ENCODE data around the gene TSEN2.

The TSEN2 gene

GRCh38 chr3:12486916-12487315, 2.6 kb downstream of the TSEN2 start:
- DNase-seq = no peak
- no peaks in the 10 kb centered on the region for H3K27me3 Mint-ChIP-seq
- ATAC-seq (replicated peaks) = no peak
- peaks cover 18 to 26% of the 10 kb centered on the region in 2 donors for H3K4me1 Mint-ChIP-seq (ENCODE audit: low read depth in 2 of 2)
- no peak overlapping the region for H3K27ac Mint-ChIP-seq
- no peaks in the 10 kb centered on the region for H3K9me3 Mint-ChIP-seq
- peak overlapping the region in 1 of 2 donors; percentile 52 for H3K4me3 Mint-ChIP-seq
- peaks cover 30% of the 10 kb centered on the region for H3K36me3 Mint-ChIP-seq (ENCODE audit: insufficient read depth)

DNA sequence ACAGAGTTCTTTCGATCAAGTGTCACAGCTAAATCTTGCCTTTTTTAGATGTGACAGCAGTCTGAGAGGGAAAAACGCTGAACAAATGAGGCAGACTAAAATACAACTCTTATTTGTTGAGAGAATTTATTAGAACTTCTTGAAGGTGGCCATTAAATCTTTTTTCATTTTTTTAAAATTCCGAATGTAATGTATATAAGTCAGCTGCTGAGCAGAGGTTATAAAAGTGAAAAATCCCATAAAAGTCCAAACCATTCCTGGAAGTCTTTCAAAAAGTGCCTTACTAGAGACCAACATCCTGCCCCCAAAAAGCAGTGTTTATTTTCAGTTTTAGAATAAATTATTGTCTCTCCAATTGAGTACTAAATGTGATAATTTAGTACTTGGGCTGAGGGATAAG, 3.1 kb downstream of the TSEN2 start:
- no peak overlapping the region for H3K4me3 Mint-ChIP-seq
- no peaks in the 10 kb centered on the region for H3K27me3 Mint-ChIP-seq
- peaks cover 30% of the 10 kb centered on the region for H3K36me3 Mint-ChIP-seq (ENCODE audit: insufficient read depth)
- H3K9me3 Mint-ChIP-seq = no peaks in the 10 kb centered on the region
- no peak for ATAC-seq (replicated peaks)
- DNase-seq = no peak
- no peak overlapping the region for H3K27ac Mint-ChIP-seq
- peaks cover 18 to 26% of the 10 kb centered on the region in 2 donors for H3K4me1 Mint-ChIP-seq (ENCODE audit: low read depth in 2 of 2)

DNA sequence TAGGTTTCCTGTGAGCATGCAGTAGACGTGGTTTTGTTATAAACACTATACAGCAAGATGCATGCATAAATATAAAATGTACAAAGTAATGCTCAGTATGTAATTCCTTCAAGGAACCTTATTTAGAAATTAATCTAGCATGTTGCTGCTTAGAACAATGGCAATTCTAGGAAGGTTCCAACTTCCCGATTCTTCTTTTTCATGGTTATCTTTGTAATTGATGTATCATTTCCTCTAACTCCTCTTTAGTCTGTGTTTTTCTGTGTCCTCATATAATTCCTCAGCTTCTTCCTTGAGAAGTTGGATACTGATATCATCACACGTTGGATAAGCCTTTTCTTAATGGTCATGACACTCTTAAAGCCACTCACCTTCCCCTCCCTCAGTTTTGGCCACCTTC, 3.5 kb downstream of the TSEN2 start:
- Mint-ChIP-seq H3K27me3 (no peaks in the 10 kb centered on the region), H3K4me3 (no peak overlapping the region), H3K9me3 (no peaks in the 10 kb centered on the region), H3K4me1 (ENCODE audit: low read depth in 2 of 2) (peaks cover 18 to 26% of the 10 kb centered on the region in 2 donors), H3K36me3 (ENCODE audit: insufficient read depth) (peaks cover 29% of the 10 kb centered on the region), H3K27ac (no peak overlapping the region)
- no peak for DNase-seq
- no peak for ATAC-seq (replicated peaks)

GRCh38 chr3:12489368-12489767, 5.1 kb downstream of the TSEN2 start:
- Mint-ChIP-seq H3K36me3 (ENCODE audit: insufficient read depth) (peaks cover 20% of the 10 kb centered on the region), H3K4me3 (no peak overlapping the region), H3K27ac (no peak overlapping the region), H3K9me3 (no peaks in the 10 kb centered on the region), H3K4me1 (ENCODE audit: low read depth in 2 of 2) (peaks cover 8 to 16% of the 10 kb centered on the region in 2 donors), H3K27me3 (no peaks in the 10 kb centered on the region)
- DNase-seq = no peak
- no peak for ATAC-seq (replicated peaks)

DNA sequence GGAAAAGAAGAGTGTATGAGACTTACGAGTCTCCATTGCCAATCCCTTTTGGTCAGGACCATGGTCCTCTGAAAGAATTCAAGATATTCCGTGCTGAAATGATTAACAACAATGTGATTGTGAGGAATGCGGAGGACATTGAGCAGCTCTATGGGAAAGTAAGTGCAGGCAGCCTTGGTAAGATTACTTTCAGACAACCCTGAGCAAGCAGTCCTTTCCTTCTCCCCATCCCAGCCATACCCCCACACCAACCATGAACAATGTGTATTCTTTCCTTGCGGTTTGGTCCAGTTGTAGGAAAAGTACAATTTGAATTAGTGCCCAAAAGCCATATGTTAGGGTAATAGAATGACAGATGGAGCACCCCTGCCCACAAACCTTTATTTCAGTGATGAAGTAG, 5.6 kb downstream of the TSEN2 start:
- Mint-ChIP-seq H3K27me3 (no peaks in the 10 kb centered on the region), H3K27ac (no peak overlapping the region), H3K36me3 (ENCODE audit: insufficient read depth) (peaks cover 16% of the 10 kb centered on the region), H3K4me3 (no peak overlapping the region), H3K4me1 (ENCODE audit: low read depth in 2 of 2) (peaks cover 4 to 11% of the 10 kb centered on the region in 2 donors), H3K9me3 (no peaks in the 10 kb centered on the region)
- ATAC-seq (replicated peaks) (no peak), DNase-seq (no peak)

- no peak for ATAC-seq (replicated peaks)
- no peaks in the 10 kb centered on the region for H3K27me3 Mint-ChIP-seq
- peaks cover 0 to 8% of the 10 kb centered on the region in 2 donors for H3K4me1 Mint-ChIP-seq (ENCODE audit: low read depth in 2 of 2)
- H3K36me3 Mint-ChIP-seq (ENCODE audit: insufficient read depth) = peaks cover 15% of the 10 kb centered on the region
- no peak for DNase-seq
- H3K27ac Mint-ChIP-seq = no peak overlapping the region
- no peaks in the 10 kb centered on the region for H3K9me3 Mint-ChIP-seq
- H3K4me3 Mint-ChIP-seq = no peak overlapping the region
These were observed 6.3 kb downstream of the TSEN2 start for GRCh38 chr3:12490547-12490946.

GRCh38 chr3:12495749-12496452, 11.6 kb downstream of the TSEN2 start:
- no peaks in the 10 kb centered on the region for H3K9me3 Mint-ChIP-seq
- no peak for DNase-seq

DNA sequence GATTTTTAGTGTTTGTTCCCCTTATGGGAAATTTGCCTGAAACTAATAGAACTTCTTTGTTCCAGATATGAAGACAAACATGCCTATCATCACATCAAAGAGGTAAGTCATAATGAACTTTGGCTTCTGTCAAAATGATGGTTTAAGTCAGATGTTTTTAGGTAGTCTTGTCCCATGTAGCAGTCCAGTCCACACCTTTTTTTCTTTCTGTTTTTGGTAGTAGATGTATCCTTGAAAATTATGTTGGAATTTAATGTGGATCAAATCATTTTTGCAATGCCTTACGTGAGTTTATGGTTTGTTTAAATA, 12.1 kb downstream of the TSEN2 start:
- no peaks in the 10 kb centered on the region for H3K4me1 Mint-ChIP-seq (ENCODE audit: low read depth in 2 of 2)
- H3K4me3 Mint-ChIP-seq = no peak overlapping the region
- no peaks in the 10 kb centered on the region for H3K27me3 Mint-ChIP-seq
- peak overlapping the region in 1 of 2 donors; percentile 53 for H3K27ac Mint-ChIP-seq
- no peak for ATAC-seq (replicated peaks)
- peaks cover 6% of the 10 kb centered on the region for H3K36me3 Mint-ChIP-seq (ENCODE audit: insufficient read depth)
- H3K9me3 Mint-ChIP-seq = no peaks in the 10 kb centered on the region
- DNase-seq = no peak

More at GRCh38 chr3:12495749-12496452, 11.6 kb downstream of the TSEN2 start:
- Mint-ChIP-seq H3K4me1 (ENCODE audit: low read depth in 2 of 2) (no peaks in the 10 kb centered on the region), H3K27ac (no peak overlapping the region), H3K4me3 (no peak overlapping the region), H3K27me3 (no peaks in the 10 kb centered on the region), H3K36me3 (ENCODE audit: insufficient read depth) (peaks cover 11% of the 10 kb centered on the region)
- no peak for ATAC-seq (replicated peaks)

DNA sequence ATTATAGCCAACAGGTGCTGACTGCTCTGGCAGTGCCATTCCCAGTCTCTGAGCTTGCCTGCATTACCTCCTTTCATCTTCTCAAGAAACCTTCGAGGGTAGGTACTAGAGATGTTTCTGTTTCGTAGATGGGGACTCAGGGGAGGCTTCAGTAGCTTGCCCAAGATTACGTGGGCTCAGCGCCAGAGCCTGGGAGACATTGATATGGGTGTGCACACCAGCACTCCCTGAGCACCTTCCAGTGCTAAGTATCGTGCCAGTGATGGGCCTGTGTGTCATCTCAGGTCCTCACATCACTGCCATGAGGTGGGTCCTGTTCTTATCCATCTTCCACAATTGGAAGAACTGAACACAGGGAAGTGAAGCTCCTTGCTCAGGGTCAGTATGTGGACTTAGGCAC, 15.2 kb downstream of the TSEN2 start:
- ATAC-seq (replicated peaks) (no peak), DNase-seq (no peak)
- Mint-ChIP-seq H3K27me3 (no peaks in the 10 kb centered on the region), H3K36me3 (ENCODE audit: insufficient read depth) (peaks cover 13% of the 10 kb centered on the region), H3K27ac (no peak overlapping the region), H3K9me3 (no peaks in the 10 kb centered on the region), H3K4me1 (ENCODE audit: low read depth in 2 of 2) (no peaks in the 10 kb centered on the region), H3K4me3 (no peak overlapping the region)

- Mint-ChIP-seq H3K4me3 (no peak overlapping the region), H3K27me3 (no peaks in the 10 kb centered on the region), H3K9me3 (no peaks in the 10 kb centered on the region), H3K36me3 (ENCODE audit: insufficient read depth) (peaks cover 13% of the 10 kb centered on the region), H3K27ac (no peak overlapping the region), H3K4me1 (ENCODE audit: low read depth in 2 of 2) (no peaks in the 10 kb centered on the region)
- DNase-seq (no peak), ATAC-seq (replicated peaks) (no peak)
These were observed 17.2 kb downstream of the TSEN2 start for GRCh38 chr3:12501360-12502020.

DNA sequence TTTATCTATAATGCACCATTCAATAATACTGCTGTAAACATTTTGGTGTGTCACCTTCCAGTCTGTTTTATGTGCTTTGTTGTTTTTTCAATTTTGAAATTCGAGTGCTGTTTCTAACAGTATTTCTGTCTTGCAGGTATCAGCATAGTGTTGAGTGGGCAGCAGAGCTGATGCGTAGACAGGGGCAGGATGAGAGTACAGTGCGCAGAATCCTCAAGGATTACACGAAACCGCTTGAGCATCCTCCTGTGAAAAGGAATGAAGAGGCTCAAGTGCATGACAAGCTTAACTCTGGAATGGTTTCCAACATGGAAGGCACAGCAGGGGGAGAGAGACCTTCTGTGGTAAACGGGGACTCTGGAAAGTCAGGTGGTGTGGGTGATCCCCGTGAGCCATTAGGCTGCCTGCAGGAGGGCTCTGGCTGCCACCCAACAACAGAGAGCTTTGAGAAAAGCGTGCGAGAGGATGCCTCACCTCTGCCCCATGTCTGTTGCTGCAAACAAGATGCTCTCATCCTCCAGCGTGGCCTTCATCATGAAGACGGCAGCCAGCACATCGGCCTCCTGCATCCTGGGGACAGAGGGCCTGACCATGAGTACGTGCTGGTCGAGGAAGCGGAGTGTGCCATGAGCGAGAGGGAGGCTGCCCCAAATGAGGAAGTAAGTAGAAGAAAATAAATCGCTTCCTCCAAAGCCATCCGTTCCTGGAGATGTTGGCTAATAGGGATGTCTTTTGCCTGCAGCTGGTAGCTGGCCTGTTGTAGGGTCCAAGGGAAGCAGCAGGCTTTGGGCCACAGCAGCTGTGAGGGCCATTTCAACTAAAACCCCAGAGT, 19.1 kb downstream of the TSEN2 start:
- Mint-ChIP-seq H3K9me3 (no peaks in the 10 kb centered on the region), H3K27ac (peak overlapping the region in 1 of 2 donors; percentile 20), H3K4me3 (no peak overlapping the region), H3K4me1 (ENCODE audit: low read depth in 2 of 2) (no peaks in the 10 kb centered on the region), H3K36me3 (ENCODE audit: insufficient read depth) (peaks cover 14% of the 10 kb centered on the region), H3K27me3 (no peaks in the 10 kb centered on the region)
- ATAC-seq (replicated peaks) = no peak
- DNase-seq = no peak

GRCh38 chr3:12506201-12506709, 22.0 kb downstream of the TSEN2 start:
- DNase-seq (no peak), ATAC-seq (replicated peaks) (no peak)
- H3K9me3 Mint-ChIP-seq = no peaks in the 10 kb centered on the region
- peaks cover 14% of the 10 kb centered on the region for H3K36me3 Mint-ChIP-seq (ENCODE audit: insufficient read depth)
- no peaks in the 10 kb centered on the region for H3K4me1 Mint-ChIP-seq (ENCODE audit: low read depth in 2 of 2)
- H3K4me3 Mint-ChIP-seq = no peak overlapping the region
- no peak overlapping the region for H3K27ac Mint-ChIP-seq
- no peaks in the 10 kb centered on the region for H3K27me3 Mint-ChIP-seq

- Mint-ChIP-seq H3K4me1 (ENCODE audit: low read depth in 2 of 2) (no peaks in the 10 kb centered on the region), H3K36me3 (ENCODE audit: insufficient read depth) (peaks cover 14% of the 10 kb centered on the region), H3K27ac (no peak overlapping the region), H3K9me3 (no peaks in the 10 kb centered on the region), H3K27me3 (no peaks in the 10 kb centered on the region), H3K4me3 (no peak overlapping the region)
- ATAC-seq (replicated peaks) = no peak
- no peak for DNase-seq
These were observed 23.5 kb downstream of the TSEN2 start for GRCh38 chr3:12507591-12508281.
